Measurements from ENCODE around the gene DNM2. TPM values are rescaled to one million over a fixed set of nuclear protein-coding genes. Genes with fewer than 3 reads are reported as not detected.
"Not testable (repeated sequence)": the region's sequence is repeated elsewhere in the genome, so short reads cannot be mapped to it uniquely, and the experiment has no call there.

Gene DNM2
- polyA plus RNA-seq (2012; ENCODE audit: missing spikeins): 67.1 TPM

DNA sequence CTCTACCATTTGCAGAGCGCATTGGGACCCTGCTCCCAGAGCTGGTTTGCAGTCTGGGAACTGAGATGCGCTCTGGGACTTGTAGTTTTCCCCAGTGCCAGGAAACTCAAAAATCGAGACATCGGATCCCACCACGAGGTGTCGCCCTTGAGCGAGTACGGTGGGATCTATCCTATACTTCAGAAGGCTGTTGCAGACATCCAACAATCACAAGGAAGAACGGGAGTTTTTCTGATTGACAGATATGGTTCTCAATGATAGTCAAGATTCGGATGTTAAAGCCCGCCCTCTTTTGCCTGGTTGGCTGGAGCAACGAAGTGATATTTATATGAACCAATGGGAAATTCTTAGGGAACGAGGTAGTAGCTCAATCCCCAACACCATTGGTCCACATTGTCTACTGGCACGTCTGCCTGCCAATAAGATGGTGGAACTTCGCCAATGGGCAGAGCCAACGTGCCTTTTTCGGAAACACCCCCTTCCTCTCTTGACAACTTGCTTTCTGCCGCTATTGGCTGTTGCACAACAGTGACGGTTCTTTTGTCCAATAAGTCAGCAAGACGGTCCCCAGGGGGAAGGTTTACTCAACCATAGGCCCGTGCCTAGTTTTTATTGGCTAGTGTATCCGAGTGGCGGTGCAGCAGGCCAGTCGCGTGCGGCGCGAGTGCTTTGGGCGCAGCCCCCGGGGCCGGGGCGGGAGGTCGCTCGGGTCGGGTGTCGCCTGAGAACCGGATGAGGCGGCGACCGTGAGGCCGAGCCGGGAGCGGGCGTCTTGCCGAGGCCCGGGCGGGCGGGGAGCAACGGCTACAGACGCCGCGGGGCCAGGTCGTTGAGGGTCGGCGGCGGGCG is at the start of gene DNM2:
TSS of gene DNM2 (plus strand) at position 724 of the 849 bp plus-strand sequence. CDS start 164 bp downstream, outside the sequence.
- TF ChIP-seq POLR2A (IDR thresholded peaks at IDR 0.05; ENCODE audit: low read depth, low read length): peak; percentile 81; the same call in 1 of the 2 replicates
- TF ChIP-seq POLR2AphosphoS5 (IDR thresholded peaks at IDR 0.05; ENCODE audit: low read depth, low read length): peak; percentile 36; the same call in 1 of the 2 replicates
- TF ChIP-seq TAF1 (IDR thresholded peaks at IDR 0.05; ENCODE audit: borderline replicate concordance, low read depth, low read length): no peak
- DNase-seq (ENCODE audit: insufficient read length): peak; percentile 95
- FAIRE-seq: peak; percentile 99

DNA sequence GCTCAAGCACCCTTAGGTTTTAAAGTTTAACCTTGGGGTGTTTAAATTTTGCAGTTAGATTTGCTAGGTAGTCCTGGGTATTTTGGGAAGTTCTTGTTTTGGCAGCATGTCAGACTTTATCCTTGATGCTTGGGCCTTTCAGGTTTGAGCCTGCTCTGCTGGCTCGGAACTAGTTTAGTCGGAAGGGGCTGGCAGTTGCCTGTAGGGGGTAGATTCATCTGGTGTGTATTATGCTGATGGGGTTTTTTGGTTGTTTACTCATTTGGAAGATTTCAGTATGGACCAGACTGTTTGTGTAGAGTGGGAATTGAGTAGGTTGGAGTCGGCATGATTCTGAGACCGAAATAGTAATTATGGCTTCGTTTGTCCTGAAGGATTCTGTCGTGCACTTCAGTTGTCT is 48.6 kb upstream of the DNM2 start:
- FAIRE-seq (no peak), DNase-seq (ENCODE audit: insufficient read length) (no peak)
- TF ChIP-seq POLR2A (IDR thresholded peaks at IDR 0.05; ENCODE audit: low read depth, low read length): no peak
- TF ChIP-seq TAF1 (IDR thresholded peaks at IDR 0.05; ENCODE audit: borderline replicate concordance, low read depth, low read length): no peak
- no peak for TF ChIP-seq POLR2AphosphoS5 (IDR thresholded peaks at IDR 0.05; ENCODE audit: low read depth, low read length)

DNA sequence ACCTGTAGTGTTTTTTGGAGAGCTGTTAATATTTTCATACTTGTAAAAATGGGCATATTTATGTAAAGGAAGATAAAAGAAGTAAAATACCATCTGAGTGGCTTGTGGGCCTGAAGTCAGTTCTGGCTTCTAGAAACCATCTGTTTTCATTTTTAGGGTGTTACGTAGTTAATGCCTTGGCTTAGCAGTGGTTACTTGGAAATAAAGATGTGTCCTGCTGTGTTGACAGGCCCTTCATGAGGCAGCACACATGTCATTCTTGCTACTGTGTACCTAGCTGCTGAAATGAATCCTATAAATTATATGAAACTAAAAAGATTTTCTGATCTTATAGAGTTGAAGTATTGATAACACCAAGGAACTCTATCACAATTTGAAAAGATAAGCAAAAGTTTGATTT is 47.7 kb upstream of the DNM2 start:
- DNase-seq (ENCODE audit: insufficient read length) (no peak), FAIRE-seq (no peak)
- no peak for TF ChIP-seq POLR2A (IDR thresholded peaks at IDR 0.05; ENCODE audit: low read depth, low read length)
- TF ChIP-seq POLR2AphosphoS5 (IDR thresholded peaks at IDR 0.05; ENCODE audit: low read depth, low read length): no peak
- TF ChIP-seq TAF1 (IDR thresholded peaks at IDR 0.05; ENCODE audit: borderline replicate concordance, low read depth, low read length): no peak

- TF ChIP-seq POLR2AphosphoS5 (IDR thresholded peaks at IDR 0.05; ENCODE audit: low read depth, low read length) (no peak), TAF1 (IDR thresholded peaks at IDR 0.05; ENCODE audit: borderline replicate concordance, low read depth, low read length) (no peak), POLR2A (IDR thresholded peaks at IDR 0.05; ENCODE audit: low read depth, low read length) (no peak)
- no peak for FAIRE-seq
- DNase-seq (ENCODE audit: insufficient read length): no peak
Measured at GRCh38 chr19:10670876-10671804, 46.7 kb upstream of the DNM2 start.

DNA sequence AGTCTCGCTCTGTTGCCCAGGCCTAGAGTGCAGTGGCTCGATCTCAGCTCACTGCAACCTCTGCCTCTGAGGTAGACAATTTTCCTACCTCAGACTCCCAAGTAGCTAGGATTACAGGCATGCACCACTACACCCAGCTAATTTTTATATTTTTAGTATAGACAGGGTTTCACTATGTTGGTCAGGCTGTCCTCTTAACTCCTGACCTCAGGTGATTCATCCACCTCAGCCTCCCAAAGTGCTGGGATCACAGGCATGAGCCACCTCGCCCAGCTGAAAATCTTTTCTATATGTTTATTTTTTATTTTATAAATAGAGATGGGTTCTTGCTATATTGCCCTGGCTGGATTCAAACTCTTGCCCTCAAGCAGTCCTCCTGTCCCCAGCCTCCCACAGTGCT is 46.0 kb upstream of the DNM2 start:
- FAIRE-seq; DNase-seq (ENCODE audit: insufficient read length): not testable (repeated sequence)

GRCh38 chr19:10675214-10675613 is 42.7 kb upstream of the DNM2 start:
- FAIRE-seq; DNase-seq (ENCODE audit: insufficient read length): not testable (repeated sequence)

DNA sequence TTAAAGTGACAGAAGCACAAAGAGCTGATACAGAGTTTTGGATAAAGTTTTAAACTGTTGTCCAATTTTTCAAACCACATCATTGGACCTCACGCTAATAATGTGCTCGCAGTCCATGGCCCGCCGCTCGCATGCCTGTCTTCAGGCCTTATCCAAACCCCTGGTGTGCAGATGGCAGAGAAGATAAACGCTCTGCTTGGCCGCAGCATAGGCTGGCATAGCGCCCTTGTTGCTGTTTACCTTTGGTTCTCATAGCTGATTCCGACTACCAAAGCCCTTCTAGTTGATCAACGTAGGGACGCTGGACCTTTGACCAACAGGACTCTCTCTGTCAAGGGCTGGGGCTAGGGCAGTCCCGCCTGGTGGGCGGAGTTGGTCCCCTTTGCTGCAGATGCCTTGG is 40.1 kb upstream of the DNM2 start:
- DNase-seq (ENCODE audit: insufficient read length) (no peak), FAIRE-seq (no peak)
- TF ChIP-seq POLR2A (IDR thresholded peaks at IDR 0.05; ENCODE audit: low read depth, low read length) (no peak), TAF1 (IDR thresholded peaks at IDR 0.05; ENCODE audit: borderline replicate concordance, low read depth, low read length) (no peak), POLR2AphosphoS5 (IDR thresholded peaks at IDR 0.05; ENCODE audit: low read depth, low read length) (no peak)

GRCh38 chr19:10678813-10679212 is 39.1 kb upstream of the DNM2 start:
- DNase-seq (ENCODE audit: insufficient read length) (no peak), FAIRE-seq (no peak)
- no peak for TF ChIP-seq POLR2A (IDR thresholded peaks at IDR 0.05; ENCODE audit: low read depth, low read length)
- TF ChIP-seq POLR2AphosphoS5 (IDR thresholded peaks at IDR 0.05; ENCODE audit: low read depth, low read length): no peak

DNA sequence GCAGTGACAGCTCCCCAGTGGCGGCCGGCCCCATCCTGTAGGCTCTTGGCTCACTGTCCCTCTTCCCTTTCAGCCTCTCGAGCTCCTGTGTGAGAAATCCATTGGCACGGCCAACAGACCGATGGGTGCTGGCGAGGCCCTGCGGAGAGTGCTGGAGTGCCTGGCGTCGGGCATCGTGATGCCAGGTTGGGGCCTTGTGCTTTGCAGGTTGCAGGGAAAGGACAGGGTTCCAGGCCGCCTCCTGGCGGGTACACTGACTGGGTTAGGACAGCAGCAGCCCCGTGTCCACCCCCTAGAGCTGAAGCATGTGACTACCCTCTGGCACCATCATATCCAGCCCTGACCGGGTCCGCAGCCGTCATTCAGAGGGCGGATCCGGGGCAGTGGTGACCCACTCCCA is 38.1 kb upstream of the DNM2 start:
- DNase-seq (ENCODE audit: insufficient read length) (no peak), FAIRE-seq (no peak)
- no peak for TF ChIP-seq POLR2AphosphoS5 (IDR thresholded peaks at IDR 0.05; ENCODE audit: low read depth, low read length)
- no peak for TF ChIP-seq POLR2A (IDR thresholded peaks at IDR 0.05; ENCODE audit: low read depth, low read length)
- TF ChIP-seq TAF1 (IDR thresholded peaks at IDR 0.05; ENCODE audit: borderline replicate concordance, low read depth, low read length): no peak

DNA sequence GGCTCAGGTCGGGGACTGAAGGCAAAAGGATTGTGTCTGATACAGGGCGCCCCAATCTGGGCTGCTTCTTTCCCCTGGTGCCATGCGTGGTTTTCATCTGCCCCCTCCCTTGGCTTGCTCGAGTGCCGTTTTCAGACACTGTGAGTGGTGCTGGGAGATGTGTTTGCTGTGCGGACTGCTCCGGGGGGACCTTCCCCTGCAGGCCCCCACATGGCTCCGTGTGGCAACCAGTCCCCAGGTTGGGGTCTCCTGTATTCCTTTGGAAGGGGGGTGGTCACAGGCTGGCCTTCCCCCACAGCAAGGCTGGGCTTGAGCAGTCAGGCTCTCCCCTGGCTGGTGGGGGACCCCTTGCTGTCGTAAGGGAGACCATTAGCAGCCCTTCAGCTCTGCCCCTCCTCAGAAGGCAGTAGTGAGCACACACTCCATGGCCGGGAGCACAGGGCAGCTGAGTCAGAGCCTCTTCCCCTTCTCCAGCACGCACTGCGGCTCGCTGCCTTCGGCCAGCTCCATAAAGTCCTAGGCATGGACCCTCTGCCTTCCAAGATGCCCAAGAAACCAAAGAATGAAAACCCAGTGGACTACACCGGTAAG is 37.2 kb upstream of the DNM2 start:
- FAIRE-seq (no peak), DNase-seq (ENCODE audit: insufficient read length) (no peak)
- no peak for TF ChIP-seq TAF1 (IDR thresholded peaks at IDR 0.05; ENCODE audit: borderline replicate concordance, low read depth, low read length)
- TF ChIP-seq POLR2AphosphoS5 (IDR thresholded peaks at IDR 0.05; ENCODE audit: low read depth, low read length): peak; percentile 59; the same call in 1 of the 2 replicates

GRCh38 chr19:10681658-10682057 is 36.2 kb upstream of the DNM2 start:
- no peak for FAIRE-seq
- no peak for TF ChIP-seq POLR2AphosphoS5 (IDR thresholded peaks at IDR 0.05; ENCODE audit: low read depth, low read length)
- peak; percentile 14 for TF ChIP-seq POLR2A (IDR thresholded peaks at IDR 0.05; ENCODE audit: low read depth, low read length)
- no peak for DNase-seq (ENCODE audit: insufficient read length)

All from GM12892 (cell line).